ENCODE measurements around the gene CORO7. TPM values are rescaled to one million over a fixed set of nuclear protein-coding genes. Genes with fewer than 3 reads are reported as not detected.
A peak's percentile ranks its signal among the peaks of the same experiment; 100 is the strongest.
"Not testable (repeated sequence)": the region's sequence is repeated elsewhere in the genome, so short reads cannot be mapped to it uniquely, and the experiment has no call there.

Gene CORO7
- total RNA-seq, 1 donor from 2014 or later, result 39.1 TPM

- FAIRE-seq, result no peak
- DNase-seq (ENCODE audit: low spot score in 2 of 2), result no peak
These were observed 55.8 kb downstream of the CORO7 start for GRCh38 chr16:4360538-4361021.

GRCh38 chr16:4359914-4360313, 56.5 kb downstream of the CORO7 start:
- DNase-seq (ENCODE audit: low spot score in 2 of 2) (no peak), FAIRE-seq (no peak)

- peak; percentile 69 to 75 for DNase-seq (ENCODE audit: low spot score in 2 of 2)
- no peak for FAIRE-seq
These were observed 57.4 kb downstream of the CORO7 start for GRCh38 chr16:4358831-4359561.

GRCh38 chr16:4358236-4358635, 58.2 kb downstream of the CORO7 start:
- no peak for DNase-seq (ENCODE audit: low spot score in 2 of 2)
- no peak for FAIRE-seq

- FAIRE-seq, result no peak
These were observed 59.6 kb downstream of the CORO7 start for GRCh38 chr16:4356820-4357219.

GRCh38 chr16:4354512-4355409, 61.6 kb downstream of the CORO7 start:
- no peak for FAIRE-seq
- DNase-seq (ENCODE audit: low spot score in 2 of 2), result no peak

More at GRCh38 chr16:4356820-4357219, 59.6 kb downstream of the CORO7 start:
- no peak for DNase-seq (ENCODE audit: low spot score in 2 of 2)

- FAIRE-seq, result no peak
- DNase-seq (ENCODE audit: low spot score in 2 of 2), result no peak
These were observed 62.7 kb downstream of the CORO7 start for GRCh38 chr16:4353675-4354074.

- FAIRE-seq, result no peak
- no peak for DNase-seq (ENCODE audit: low spot score in 2 of 2)
These were observed 63.6 kb downstream of the CORO7 start for GRCh38 chr16:4352843-4353242.

GRCh38 chr16:4351880-4352279, 64.5 kb downstream of the CORO7 start:
- no peak for DNase-seq (ENCODE audit: low spot score in 2 of 2)
- FAIRE-seq, result no peak

GRCh38 chr16:4350787-4351659, 65.4 kb downstream of the CORO7 start, which contains the start of gene PAM16:
Gene PAM16, minus strand, starts transcription at chr16:4351321. Its CDS starts 87 bp downstream, at chr16:4351234.
- DNase-seq (ENCODE audit: low spot score in 2 of 2), result peak; percentile 97
- FAIRE-seq, result no peak

GRCh38 chr16:4350365-4350786, 66.0 kb downstream of the CORO7 start:
- FAIRE-seq, result no peak
- DNase-seq (ENCODE audit: low spot score in 2 of 2), result no peak

- DNase-seq (ENCODE audit: low spot score in 2 of 2) (no peak), FAIRE-seq (no peak)
These were observed 67.1 kb downstream of the CORO7 start for GRCh38 chr16:4349332-4349731.

GRCh38 chr16:4347765-4348509, 68.5 kb downstream of the CORO7 start:
- DNase-seq (ENCODE audit: low spot score in 2 of 2) (no peak), FAIRE-seq (no peak)

GRCh38 chr16:4347010-4347409, 69.4 kb downstream of the CORO7 start:
- FAIRE-seq (no peak), DNase-seq (ENCODE audit: low spot score in 2 of 2) (no peak)

- DNase-seq (ENCODE audit: low spot score in 2 of 2), result no peak
- FAIRE-seq, result no peak
These were observed 70.3 kb downstream of the CORO7 start for GRCh38 chr16:4345836-4346781.

GRCh38 chr16:4344983-4345835, 71.2 kb downstream of the CORO7 start:
- peak in 1 of 2 donors; percentile 51 for DNase-seq (ENCODE audit: low spot score in 2 of 2)
- FAIRE-seq, result no peak

GRCh38 chr16:4344300-4344982, 72.0 kb downstream of the CORO7 start:
- DNase-seq (ENCODE audit: low spot score in 2 of 2); FAIRE-seq: not testable (repeated sequence)

Measured in frontal cortex (tissue), 4 donors.